Endothelial cell of umbilical vein (primary cell): ENCODE measurements around the gene IQCH. TPM values are rescaled to one million over a fixed set of nuclear protein-coding genes. Genes with fewer than 3 reads are reported as not detected.

ENCODE experiments used
- BruUV-seq: library from RNA; stranded (reverse); fragments of 400-500 nt; replicated peaks from 2 replicates; lab custom pipeline; 2021; lab: Mats Ljungman, UMichigan
- CTCF ChIA-PET: fragments of 300-600, 350-600 bp; sonication (Branson Sonifier 250); formaldehyde crosslinking; loops from one replicate; lab custom pipeline; 2021; ENCODE audit warnings: antibody characterized with exemption, inconsistent platforms; lab: Charles Lee
- POLR2A ChIA-PET: fragments of 300-600, 350-600 bp; sonication (Branson Sonifier 250); formaldehyde crosslinking; loops from one replicate; lab custom pipeline; 2021; ENCODE audit warnings: antibody characterized with exemption, inconsistent platforms; lab: Charles Lee
- DNase-seq: peaks from one replicate; pipeline ENCODE4 v3.0.0-alpha.2; 2011; ENCODE audit warnings: low read depth, low spot score
- FAIRE-seq: peaks from 2 replicates; lab custom pipeline; 2011; peaks lifted over from hg19 to GRCh38; lab: Jason Lieb, UNC
- H2AFZ ChIP-seq: 2 replicates; pipeline ENCODE4 v1.6.0; 2012; ENCODE audit warnings: low read depth, low read length, control low read depth, inconsistent platforms
- H3K27ac ChIP-seq: 2 replicates; pipeline ENCODE4 v1.5.1; 2011; ENCODE audit warnings: low read depth, mild to moderate bottlenecking, control low read depth, low read length, moderate library complexity; ENCODE audit not compliant: insufficient read depth
- H3K27me3 ChIP-seq, 2 experiments: 2 replicates each; pipeline versions ENCODE4 v1.6.0 to v1.6.1; 2011; ENCODE audit warnings: low read length in 2 of 2, mixed read lengths in 1 of 2; ENCODE audit not compliant: control insufficient read depth in 2 of 2, insufficient read depth in 2 of 2
- H3K36me3 ChIP-seq, 2 experiments: 2 replicates in 1 of 2; 3 replicates in 1 of 2; pipeline ENCODE4 v1.5.1; 2011; ENCODE audit warnings: low read length in 2 of 2, mild to moderate bottlenecking in 1 of 2, moderate library complexity in 1 of 2; ENCODE audit not compliant: control insufficient read depth in 2 of 2, insufficient read depth in 2 of 2; ENCODE audit errors: extremely low read depth in 1 of 2
- H3K4me1 ChIP-seq: 3 replicates; pipeline ENCODE4 v1.5.1; 2011; ENCODE audit warnings: mild to moderate bottlenecking, low read length; ENCODE audit not compliant: control insufficient read depth, insufficient read depth; ENCODE audit errors: extremely low read depth
- H3K4me2 ChIP-seq: 2 replicates; pipeline ENCODE4 v1.6.1; 2011; ENCODE audit warnings: low read length, control low read depth, mixed read lengths; ENCODE audit not compliant: insufficient read depth
- H3K4me3 ChIP-seq, 3 experiments: fragments of 200-600 bp in 1 of 3; sonication (generic), shearing (Covaris generic) in 1 of 3; replicated peaks in 1 of 3; 2 replicates each; pipeline ENCODE4 v1.5.1; 2011 to 2016; ENCODE audit warnings: control low read depth in 3 of 3, low read length in 3 of 3, mild to moderate bottlenecking in 2 of 3, inconsistent platforms in 1 of 3, low read depth in 1 of 3, moderate library complexity in 1 of 3; ENCODE audit not compliant: insufficient read depth in 1 of 3
- H3K79me2 ChIP-seq: 2 replicates; pipeline ENCODE4 v1.6.0; 2012; ENCODE audit warnings: low read length, inconsistent platforms; ENCODE audit not compliant: control insufficient read depth, insufficient read depth
- H3K9ac ChIP-seq: replicated peaks from 2 replicates; pipeline ENCODE3; 2011; ENCODE audit warnings: low read length, control low read depth; ENCODE audit not compliant: insufficient read depth; ENCODE audit errors: extremely low read depth
- H3K9me1 ChIP-seq: replicated peaks from 3 replicates; pipeline ENCODE4 v1.6.0; 2011; ENCODE audit warnings: mild to moderate bottlenecking, low read length; ENCODE audit not compliant: control insufficient read depth, insufficient read depth; ENCODE audit errors: extremely low read depth
- H3K9me3 ChIP-seq: replicated peaks from 2 replicates; pipeline ENCODE4 v1.5.1; 2012; ENCODE audit warnings: low read length, inconsistent platforms; ENCODE audit not compliant: control insufficient read depth, insufficient read depth
- H4K20me1 ChIP-seq: replicated peaks from 2 replicates; pipeline ENCODE3; 2011; ENCODE audit warnings: mild to moderate bottlenecking, low read length; ENCODE audit not compliant: control insufficient read depth, insufficient read depth; ENCODE audit errors: extremely low read depth
- EZH2 ChIP-seq: IDR thresholded peaks from 2 replicates; pipeline ENCODE4 v1.6.1; 2012; ENCODE audit warnings: borderline replicate concordance, low read depth, mild to moderate bottlenecking, moderate library complexity, low read length, inconsistent platforms; ENCODE audit not compliant: severe bottlenecking
- FOS ChIP-seq: IDR thresholded peaks from 2 replicates; pipeline ENCODE4 v1.6.1; 2011; ENCODE audit warnings: mild to moderate bottlenecking, low read length, moderate library complexity, borderline replicate concordance; ENCODE audit not compliant: insufficient read depth
- GATA2 ChIP-seq: IDR thresholded peaks from 2 replicates; pipeline ENCODE4 v1.7.0; 2011; ENCODE audit warnings: low read depth, mild to moderate bottlenecking, moderate library complexity, mixed read lengths, low read length; ENCODE audit not compliant: insufficient read length, insufficient read depth
- JUN ChIP-seq: IDR thresholded peaks from 2 replicates; pipeline ENCODE4 v1.6.1; 2011; ENCODE audit warnings: borderline replicate concordance, low read depth; ENCODE audit not compliant: insufficient read length, insufficient read depth
- MYC ChIP-seq: IDR thresholded peaks from one replicate; pipeline ENCODE4 v1.6.1; 2011; ENCODE audit warnings: mild to moderate bottlenecking, low read depth, low read length
- dilution Hi-C: fragments of 300-500 bp; cut with MboI; formaldehyde crosslinking; loops from one replicate; pipeline ENCODE4 v1.15.0; 2019; ENCODE audit warnings: low sequenced_read_pairs; ENCODE audit not compliant: extremely low pct_ligation_motif_present
- intact Hi-C: fragments of 100-400 bp; cut with micrococcal nuclease; formaldehyde crosslinking; loops from one replicate; pipeline ENCODE4 v1.10.0; 2022
- polyA plus RNA-seq, 4 experiments: library from polyadenylated mRNA; depleted of rRNA in 3 of 4; stranded (reverse) in 3 of 4; unstranded in 1 of 4; fragments of >200 nt; gene quantifications; 2 replicates each; pipeline versions ENCODE4 v1.2.1 to v1.2.3, GENCODE V29; 2011 to 2012; ENCODE audit warnings: missing spikeins in 1 of 4
- total RNA-seq: library from RNA; stranded (reverse); gene quantifications from 2 replicates; pipeline ENCODE4 v1.2.3, GENCODE V29; 2021
- TF ChIP-seq, protein P1 (sequence below): IDR thresholded peaks from 2 replicates; pipeline ENCODE4 v1.6.1; 2011; ENCODE audit not compliant: insufficient read depth, insufficient read length
- TF ChIP-seq, protein P2 (sequence below), 2 donors: IDR thresholded peaks; 1 replicate in 1 of 2; 2 replicates in 1 of 2; pipeline ENCODE4 v1.5.1; 2011; ENCODE audit warnings: low read length in 2 of 2, mild to moderate bottlenecking in 2 of 2, moderate library complexity in 2 of 2, control low read depth in 1 of 2, inconsistent platforms in 1 of 2, low read depth in 1 of 2; ENCODE audit not compliant: insufficient read depth in 1 of 2; ENCODE audit errors: extremely low read depth in 1 of 2

The IQCH gene
- total and polyA plus RNA-seq, 2 donors (not counting 3 experiments of a cell fraction or from before 2014, with no cell fraction given): 0.29 to 0.51 TPM

DNA sequence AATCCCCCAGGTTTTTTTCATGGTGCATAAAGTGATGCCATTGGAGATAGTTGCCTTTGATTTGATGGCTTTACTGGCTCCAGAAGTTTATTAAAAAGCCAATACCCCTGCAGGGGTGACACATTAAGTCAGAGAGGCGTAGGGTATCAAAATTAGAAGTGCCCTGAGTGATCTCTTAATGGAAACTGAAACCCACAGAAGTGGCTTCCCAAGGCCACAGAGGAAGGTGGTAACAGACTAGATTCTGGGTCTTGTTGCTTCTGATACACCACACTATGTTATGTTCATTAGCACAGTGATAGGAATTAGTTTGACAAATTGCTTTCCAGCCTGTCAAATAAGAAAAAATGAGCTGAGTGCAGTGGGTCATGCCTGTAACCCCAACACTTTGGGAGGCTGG lies 112.3 kb downstream of the IQCH start:
- Histone ChIP-seq H3K27ac (no peak overlapping the region), H3K9me1 (no peaks in the 10 kb centered on the region), H2AFZ (no peak overlapping the region), H3K9ac (no peak overlapping the region), H3K36me3 (no peaks in the 10 kb centered on the region), H3K4me1 (no peaks in the 10 kb centered on the region), H3K79me2 (no peaks in the 10 kb centered on the region), H3K4me2 (no peak overlapping the region), H3K27me3 (peaks cover 8 to 9% of the 10 kb centered on the region in 2 experiments), H3K4me3 (no peak overlapping the region), H4K20me1 (no peaks in the 10 kb centered on the region), H3K9me3 (no peaks in the 10 kb centered on the region)
- dilution Hi-C loops: no loop called here
- DNase-seq (no peak), FAIRE-seq (no peak)
- ChIA-PET CTCF (no interaction called here), POLR2A (no interaction called here)
- intact Hi-C loops: loop anchor here (5.0 kb wide), 1 partner anchor 35 kb away; no protein-coding TSS in a partner anchor
- TF ChIP-seq, protein P1, sequence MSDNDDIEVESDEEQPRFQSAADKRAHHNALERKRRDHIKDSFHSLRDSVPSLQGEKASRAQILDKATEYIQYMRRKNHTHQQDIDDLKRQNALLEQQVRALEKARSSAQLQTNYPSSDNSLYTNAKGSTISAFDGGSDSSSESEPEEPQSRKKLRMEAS: no peak
- TF ChIP-seq GATA2: no peak
- TF ChIP-seq MYC: no peak
- BruUV-seq: no TSS peak

DNA sequence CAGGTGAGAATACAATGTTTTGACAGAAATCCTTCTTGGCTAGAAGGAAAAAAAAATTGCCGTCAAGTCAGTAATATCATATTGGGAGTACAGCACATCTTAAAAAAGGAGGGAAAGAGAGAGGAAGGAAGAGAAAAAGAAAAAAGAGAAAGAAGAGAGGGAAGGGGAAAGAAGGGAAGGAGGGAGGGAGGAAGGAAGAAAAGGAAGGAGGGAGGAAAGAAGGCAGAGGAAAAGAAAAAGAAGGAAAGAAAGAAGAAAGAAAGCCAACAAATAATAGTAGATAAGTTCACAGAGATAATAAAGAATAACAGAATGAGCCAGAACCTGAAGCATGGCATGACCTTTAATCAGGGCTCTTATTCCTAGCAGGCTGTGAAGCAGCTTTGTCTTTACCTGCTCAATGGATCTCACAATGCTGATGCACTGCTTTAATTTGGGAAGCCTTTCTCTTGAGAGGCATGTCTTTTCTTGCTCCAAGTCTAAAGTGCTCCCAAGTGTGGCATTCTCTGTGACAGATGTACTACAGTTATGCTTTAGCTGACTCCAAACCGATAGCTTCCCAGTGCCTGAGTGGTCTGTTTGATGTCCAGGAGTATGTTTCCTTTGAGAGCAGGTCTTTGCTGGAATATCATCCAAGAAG lies 114.9 kb downstream of the IQCH start:
- peaks cover 8 to 11% of the 10 kb centered on the region in 2 experiments for H3K27me3 ChIP-seq
- ChIA-PET CTCF (no interaction called here), POLR2A (no interaction called here)
- H4K20me1 ChIP-seq: no peaks in the 10 kb centered on the region
- no peaks in the 10 kb centered on the region for H3K9me3 ChIP-seq
- no peaks in the 10 kb centered on the region for H3K9me1 ChIP-seq
- intact Hi-C loops: loop anchor here (5.0 kb wide), 1 partner anchor 37 kb away; no protein-coding TSS in a partner anchor
- no peak overlapping the region for H2AFZ ChIP-seq
- no peak overlapping the region for H3K4me3 ChIP-seq
- no peaks in the 10 kb centered on the region for H3K4me1 ChIP-seq
- no peak for DNase-seq
- FAIRE-seq: no peak
- TF ChIP-seq, protein P2, sequence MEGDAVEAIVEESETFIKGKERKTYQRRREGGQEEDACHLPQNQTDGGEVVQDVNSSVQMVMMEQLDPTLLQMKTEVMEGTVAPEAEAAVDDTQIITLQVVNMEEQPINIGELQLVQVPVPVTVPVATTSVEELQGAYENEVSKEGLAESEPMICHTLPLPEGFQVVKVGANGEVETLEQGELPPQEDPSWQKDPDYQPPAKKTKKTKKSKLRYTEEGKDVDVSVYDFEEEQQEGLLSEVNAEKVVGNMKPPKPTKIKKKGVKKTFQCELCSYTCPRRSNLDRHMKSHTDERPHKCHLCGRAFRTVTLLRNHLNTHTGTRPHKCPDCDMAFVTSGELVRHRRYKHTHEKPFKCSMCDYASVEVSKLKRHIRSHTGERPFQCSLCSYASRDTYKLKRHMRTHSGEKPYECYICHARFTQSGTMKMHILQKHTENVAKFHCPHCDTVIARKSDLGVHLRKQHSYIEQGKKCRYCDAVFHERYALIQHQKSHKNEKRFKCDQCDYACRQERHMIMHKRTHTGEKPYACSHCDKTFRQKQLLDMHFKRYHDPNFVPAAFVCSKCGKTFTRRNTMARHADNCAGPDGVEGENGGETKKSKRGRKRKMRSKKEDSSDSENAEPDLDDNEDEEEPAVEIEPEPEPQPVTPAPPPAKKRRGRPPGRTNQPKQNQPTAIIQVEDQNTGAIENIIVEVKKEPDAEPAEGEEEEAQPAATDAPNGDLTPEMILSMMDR (IDR thresholded peaks at IDR 0.05; ENCODE audit: extremely low read depth in 1 of 2, insufficient read depth in 1 of 2, low read depth in 1 of 2, low read length in 2 of 2): no peak
- no peak for TF ChIP-seq FOS
- no peak for TF ChIP-seq GATA2
- TF ChIP-seq JUN: no peak
- no peak for TF ChIP-seq EZH2
- H3K27ac ChIP-seq: no peak overlapping the region
- no peaks in the 10 kb centered on the region for H3K79me2 ChIP-seq
- no TSS peak for BruUV-seq
- dilution Hi-C loops: no loop called here
- H3K9ac ChIP-seq: no peak overlapping the region
- H3K4me2 ChIP-seq: no peak overlapping the region
- H3K36me3 ChIP-seq: no peaks in the 10 kb centered on the region
